NCI-H510A (cell line): ENCODE data around the gene MED27.

Experiments used
- DNase-seq: peaks from one replicate; lab custom pipeline; 2025; lab: John Stamatoyannopoulos, UW

The MED27 gene

GRCh38 chr9:132043708-132044107, 36.0 kb downstream of the MED27 start:
- no peak for DNase-seq

GRCh38 chr9:132042324-132042723, 37.3 kb downstream of the MED27 start:
- DNase-seq = no peak

- no peak for DNase-seq
Observed at GRCh38 chr9:132041798-132042197, 37.9 kb downstream of the MED27 start.

- no peak for DNase-seq
Observed at GRCh38 chr9:132040808-132041207, 38.9 kb downstream of the MED27 start.

GRCh38 chr9:132040246-132040645, 39.4 kb downstream of the MED27 start:
- DNase-seq = peak; percentile 72

- no peak for DNase-seq
Observed at GRCh38 chr9:132039284-132039683, 40.4 kb downstream of the MED27 start.

- no peak for DNase-seq
Observed at GRCh38 chr9:132037458-132037857, 42.2 kb downstream of the MED27 start.

- no peak for DNase-seq
Observed at GRCh38 chr9:132036521-132036920, 43.1 kb downstream of the MED27 start.

- no peak for DNase-seq
Observed at GRCh38 chr9:132035679-132036078, 44.0 kb downstream of the MED27 start.

GRCh38 chr9:132032238-132032950, 47.3 kb downstream of the MED27 start:
- peak; percentile 54 for DNase-seq

- DNase-seq = no peak
Observed at GRCh38 chr9:132031467-132032237, 48.0 kb downstream of the MED27 start.

GRCh38 chr9:132030626-132031325, 48.9 kb downstream of the MED27 start:
- DNase-seq = no peak

- DNase-seq = no peak
Observed at GRCh38 chr9:132027752-132028663, 51.7 kb downstream of the MED27 start.

- no peak for DNase-seq
Observed at GRCh38 chr9:132026932-132027585, 52.6 kb downstream of the MED27 start.

GRCh38 chr9:132025766-132026165, 53.9 kb downstream of the MED27 start:
- DNase-seq = no peak

- no peak for DNase-seq
Observed at GRCh38 chr9:132024589-132024988, 55.1 kb downstream of the MED27 start.

- no peak for DNase-seq
Observed at GRCh38 chr9:132023419-132024180, 56.1 kb downstream of the MED27 start.

- DNase-seq = no peak
Observed at GRCh38 chr9:132020820-132021510, 58.7 kb downstream of the MED27 start.

- no peak for DNase-seq
Observed at GRCh38 chr9:132020272-132020671, 59.4 kb downstream of the MED27 start.

GRCh38 chr9:132019702-132020101, 60.0 kb downstream of the MED27 start:
- no peak for DNase-seq
